GM12878 (cell line): Measurements from ENCODE around the gene NEUROD6. TPM values are rescaled to one million over a fixed set of nuclear protein-coding genes. Genes with fewer than 3 reads are reported as not detected.

Experiments used
- ATAC-seq: fragments of 200-7000 bp; cut with Tn5 transposase; 3 replicates; pipeline ENCODE4 v1.9.1; 2020; ENCODE audit warnings: mild to moderate bottlenecking, moderate library complexity
- BruUV-seq: library from RNA; stranded (reverse); fragments of 400-500 nt; replicated peaks from 2 replicates; lab custom pipeline; 2021; lab: Mats Ljungman, UMichigan
- CTCF ChIA-PET: fragments of 300-600 bp; sonication (Branson Sonifier 250); formaldehyde crosslinking; extraction: SDS; loops from one replicate; lab custom pipeline; 2021; ENCODE audit warnings: inconsistent platforms; lab: Yijun Ruan, JAX
- POLR2A ChIA-PET: fragments of 350-600 bp; formaldehyde crosslinking; extraction: SDS; loops from one replicate; lab custom pipeline; 2021; ENCODE audit warnings: inconsistent platforms; lab: Charles Lee
- RAD21 ChIA-PET: fragments of 300-600 bp; sonication (Branson Sonifier 250); formaldehyde crosslinking; loops from one replicate; lab custom pipeline; 2023; ENCODE audit warnings: antibody characterized with exemption; ENCODE audit not compliant: unreplicated experiment; lab: Charles Lee
- SMC1A ChIA-PET: fragments of 300-600 bp; sonication (Branson Sonifier 250); formaldehyde crosslinking; loops from one replicate; lab custom pipeline; 2023; ENCODE audit not compliant: unreplicated experiment, uncharacterized antibody; lab: Charles Lee
- DNase-seq: peaks from one replicate; pipeline ENCODE4 v3.0.0-alpha.2; 2011; ENCODE audit warnings: low read depth, low spot score
- FAIRE-seq: peaks from 3 replicates; lab custom pipeline; 2011; peaks lifted over from hg19 to GRCh38; lab: Jason Lieb, UNC
- H2AFZ ChIP-seq: 2 replicates; pipeline ENCODE4 v1.6.0; 2011; ENCODE audit warnings: low read depth, low read length, control low read depth; ENCODE audit not compliant: control insufficient read depth
- H3K27ac ChIP-seq: 2 replicates; pipeline ENCODE4 v1.5.1; 2011; ENCODE audit warnings: control low read depth; ENCODE audit not compliant: control insufficient read depth, insufficient read depth
- H3K27me3 ChIP-seq, 2 experiments: replicated peaks in 1 of 2; 2 replicates each; pipeline versions ENCODE4 v1.6.0 to v1.6.1; 2011; ENCODE audit warnings: low read length in 1 of 2; ENCODE audit not compliant: control insufficient read depth in 2 of 2, insufficient read depth in 2 of 2
- H3K36me3 ChIP-seq, 2 experiments: 2 replicates each; pipeline ENCODE4 v1.5.1; 2011; ENCODE audit warnings: low read length in 1 of 2; ENCODE audit not compliant: control insufficient read depth in 2 of 2, insufficient read depth in 2 of 2
- H3K4me1 ChIP-seq: 2 replicates; pipeline ENCODE4 v1.6.1; 2011; ENCODE audit warnings: mild to moderate bottlenecking, low read length, moderate library complexity, mixed read lengths; ENCODE audit not compliant: control insufficient read depth, insufficient read depth
- H3K4me2 ChIP-seq: 2 replicates; pipeline ENCODE4 v1.6.0; 2011; ENCODE audit warnings: control low read depth; ENCODE audit not compliant: control insufficient read depth, insufficient read depth
- H3K4me3 ChIP-seq: fragments of 200-600 bp; sonication (generic); 2 replicates; pipeline ENCODE4 v1.5.1; 2016
- H3K79me2 ChIP-seq: 2 replicates; pipeline ENCODE4 v1.6.0; 2011; ENCODE audit warnings: low read length; ENCODE audit not compliant: control insufficient read depth, insufficient read depth
- H3K9ac ChIP-seq: 2 replicates; pipeline ENCODE4 v1.8.0; 2011; ENCODE audit warnings: low read length, control low read depth, mixed read lengths; ENCODE audit not compliant: control insufficient read depth, insufficient read depth
- H3K9me3 ChIP-seq: replicated peaks from 3 replicates; pipeline ENCODE4 v1.5.1; 2011; ENCODE audit warnings: mild to moderate bottlenecking, low read length; ENCODE audit not compliant: control insufficient read depth, insufficient read depth
- H4K20me1 ChIP-seq: 2 replicates; pipeline ENCODE4 v1.6.0; 2011; ENCODE audit not compliant: control insufficient read depth, insufficient read depth
- BRCA1 ChIP-seq: IDR thresholded peaks from 2 replicates; pipeline ENCODE4 v1.6.1; 2011; ENCODE audit warnings: low read depth, low read length, improper control_type of control experiment
- CBFB ChIP-seq: IDR thresholded peaks from 2 replicates; pipeline ENCODE4 v1.6.1; 2016; ENCODE audit warnings: antibody characterized with exemption, low read depth
- CEBPB ChIP-seq, 2 experiments: fragments of 150-350 bp in 1 of 2; IDR thresholded peaks; 2 replicates each; pipeline ENCODE4 v1.6.1; 2012 to 2014; ENCODE audit warnings: low read depth in 2 of 2, low read length in 2 of 2, borderline replicate concordance in 1 of 2, inconsistent platforms in 1 of 2
- ESRRA ChIP-seq: IDR thresholded peaks from 2 replicates; pipeline ENCODE4 v1.6.1; 2012; ENCODE audit warnings: mild to moderate bottlenecking, low read length, improper control_type of control experiment
- FOS ChIP-seq: IDR thresholded peaks from 3 replicates; pipeline ENCODE4 v1.6.1; 2011; ENCODE audit warnings: borderline replicate concordance; ENCODE audit not compliant: insufficient read length; ENCODE audit errors: extremely low read depth
- LARP7 ChIP-seq: fragments of 450-650 bp; IDR thresholded peaks from 2 replicates; pipeline ENCODE4 v1.6.1; 2017; ENCODE audit warnings: mild to moderate bottlenecking
- MEF2A ChIP-seq: IDR thresholded peaks from 2 replicates; pipeline ENCODE4 v1.6.1; 2011; ENCODE audit warnings: low read depth, mild to moderate bottlenecking, low read length, moderate library complexity; ENCODE audit not compliant: insufficient read depth
- POLR2AphosphoS2 ChIP-seq: IDR thresholded peaks from 2 replicates; pipeline ENCODE4 v1.6.1; 2011; ENCODE audit warnings: low read depth, mild to moderate bottlenecking, low read length, improper control_type of control experiment, moderate library complexity
- SMAD1 ChIP-seq: fragments of 450-650 bp; IDR thresholded peaks from 2 replicates; pipeline ENCODE4 v1.6.1; 2018; ENCODE audit warnings: mild to moderate bottlenecking, low read depth; ENCODE audit not compliant: partially characterized antibody
- SREBF2 ChIP-seq: IDR thresholded peaks from 2 replicates; pipeline ENCODE4 v1.6.1; 2012; ENCODE audit warnings: mild to moderate bottlenecking, low read length
- STAT1 ChIP-seq: fragments of 450-650 bp; conservative IDR thresholded peaks from 2 replicates; pipeline ENCODE4 v1.6.1; 2014; ENCODE audit warnings: antibody characterized with exemption, mild to moderate bottlenecking
- TBL1XR1 ChIP-seq: IDR thresholded peaks from 2 replicates; pipeline ENCODE4 v1.6.1; 2012; ENCODE audit warnings: low read depth, low read length, improper control_type of control experiment
- TCF12 ChIP-seq: IDR thresholded peaks from 2 replicates; pipeline ENCODE4 v1.6.1; 2011; ENCODE audit warnings: low read depth, mild to moderate bottlenecking, low read length
- ZNF207 ChIP-seq: fragments of 450-650 bp; IDR thresholded peaks from 2 replicates; pipeline ENCODE4 v1.6.1; 2014; ENCODE audit warnings: antibody characterized with exemption, mild to moderate bottlenecking, borderline replicate concordance
- WGBS: methylation state at CpG from one replicate; pipeline ENCODE4 v1.1.6; 2016; ENCODE audit warnings: low lambda C conversion rate; ENCODE audit not compliant: insufficient replicate concordance, insufficient coverage; ENCODE audit errors: missing lambda C conversion rate; 5-methylcytosine and 5-hydroxymethylcytosine counted together
- in situ Hi-C: fragments of 300-500 bp; cut with MboI; formaldehyde crosslinking; loops from 9 replicates; pipeline ENCODE4 v1.14.3; 2018; ENCODE audit warnings: mixed read lengths
- intact Hi-C: fragments of 100-400 bp; cut with micrococcal nuclease; formaldehyde crosslinking; loops from one replicate; pipeline ENCODE4 v1.14.2; 2022; ENCODE audit not compliant: unreplicated experiment
- polyA plus RNA-seq, 11 experiments: library from polyadenylated mRNA; depleted of rRNA in 4 of 11; unstranded in 6 of 11; stranded (reverse) in 5 of 11; fragments of >200 nt; fragmentation: Nextera tagmentation in 4 of 11; fragmentation: Illumina TruSeq in 1 of 11; extraction: Ambion mirVana in 4 of 11; extraction: Trizol in 1 of 11; gene quantifications; 1 replicate in 1 of 11; 2 replicates in 10 of 11; pipeline versions ENCODE4 v1.2.1 to v1.2.3, GENCODE V29; 2011 to 2016; ENCODE audit warnings: inconsistent platforms in 2 of 11, missing spikeins in 2 of 11, low read depth in 1 of 11
- total RNA-seq, 4 experiments: library from RNA; depleted of rRNA in 3 of 4; stranded (reverse); fragments of >200 nt in 3 of 4; fragmentation: Illumina TruSeq in 1 of 4; extraction: Trizol in 1 of 4; gene quantifications; 2 replicates each; pipeline versions ENCODE4 v1.2.1 to v1.2.3, GENCODE V29; 2013 to 2021
- TF ChIP-seq, protein P1 (sequence below): fragments of 450-650 bp; IDR thresholded peaks from 2 replicates; pipeline ENCODE4 v1.6.1; 2017; ENCODE audit warnings: low read depth, mild to moderate bottlenecking, moderate library complexity
- TF ChIP-seq, protein P2 (sequence below), 3 experiments: IDR thresholded peaks in 2 of 3; conservative IDR thresholded peaks in 1 of 3; 2 replicates each; pipeline ENCODE4 v1.5.1; 2011; ENCODE audit warnings: low read depth in 3 of 3, low read length in 3 of 3, mild to moderate bottlenecking in 3 of 3, control low read depth in 2 of 3, moderate library complexity in 2 of 3, inconsistent platforms in 1 of 3, mixed read lengths in 1 of 3; ENCODE audit not compliant: control insufficient read depth in 2 of 3, insufficient read depth in 1 of 3; ENCODE audit errors: extremely low read depth in 1 of 3
- TF ChIP-seq, protein P3 (sequence below): IDR thresholded peaks from 2 replicates; pipeline ENCODE4 v1.6.1; 2011; ENCODE audit warnings: mild to moderate bottlenecking, low read depth, low read length, moderate library complexity; ENCODE audit not compliant: insufficient replicate concordance
- TF ChIP-seq, protein P4 (sequence below): fragments of 450-650 bp; IDR thresholded peaks from 2 replicates; pipeline ENCODE4 v1.6.1; 2014; ENCODE audit warnings: mild to moderate bottlenecking

NEUROD6 gene
- total and polyA plus RNA-seq, 10 of the 15 experiments (the other 5 are each of a cell fraction or from before 2014, with no cell fraction given) = not detected

DNA sequence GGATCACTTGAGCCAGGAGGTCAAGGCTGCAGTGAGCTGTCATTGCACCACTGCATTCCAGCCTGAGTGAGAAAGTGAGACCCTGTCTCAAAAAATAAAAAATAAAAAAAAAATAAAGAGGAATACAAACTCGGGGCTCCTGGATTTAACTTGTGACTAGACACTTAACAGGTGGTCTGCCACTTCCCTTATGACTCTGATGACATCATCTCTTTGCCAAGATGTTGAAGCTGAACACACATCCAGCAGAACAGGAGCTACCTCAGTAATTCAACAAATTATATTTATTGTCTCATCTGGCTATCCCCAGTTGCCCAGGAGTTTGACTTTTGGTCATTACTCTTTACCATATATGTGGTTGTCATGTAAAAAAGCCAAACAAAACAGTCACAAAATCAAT is 35.3 kb downstream of the NEUROD6 start:
- Histone ChIP-seq H3K4me1 (no peaks in the 10 kb centered on the region), H3K27me3 (peaks cover 0 to 4% of the 10 kb centered on the region in 2 experiments; a peak in 1 of 4 replicates), H3K9ac (no peak overlapping the region), H3K4me2 (no peak overlapping the region), H3K9me3 (no peaks in the 10 kb centered on the region), H3K4me3 (no peak overlapping the region), H3K36me3 (no peaks in the 10 kb centered on the region), H3K79me2 (no peaks in the 10 kb centered on the region), H4K20me1 (no peaks in the 10 kb centered on the region), H3K27ac (no peak overlapping the region), H2AFZ (no peak overlapping the region)
- FAIRE-seq (no peak), DNase-seq (no peak), ATAC-seq (no peak)
- ChIA-PET POLR2A (interaction anchor here (0.5 kb wide), 1 partner anchor 1232 kb away, joined by 4 read pairs; no protein-coding TSS in a partner anchor), SMC1A (interaction anchor here (0.6 to 0.7 kb wide), 3 partner anchors 115 to 1508 kb away, joined by 3 to 4 read pairs (median 3); no protein-coding TSS in a partner anchor), RAD21 (no interaction called here), CTCF (no interaction called here)
- intact Hi-C loops (no loop called here), in situ Hi-C loops (no loop called here)
- BruUV-seq = no TSS peak
- 0% methylated on average over 1 of the region's 1 CpG for WGBS
- TF ChIP-seq ESRRA = no peak
- no peak for TF ChIP-seq SREBF2
- no peak for TF ChIP-seq STAT1
- TF ChIP-seq CBFB = no peak
- TF ChIP-seq, protein P1, sequence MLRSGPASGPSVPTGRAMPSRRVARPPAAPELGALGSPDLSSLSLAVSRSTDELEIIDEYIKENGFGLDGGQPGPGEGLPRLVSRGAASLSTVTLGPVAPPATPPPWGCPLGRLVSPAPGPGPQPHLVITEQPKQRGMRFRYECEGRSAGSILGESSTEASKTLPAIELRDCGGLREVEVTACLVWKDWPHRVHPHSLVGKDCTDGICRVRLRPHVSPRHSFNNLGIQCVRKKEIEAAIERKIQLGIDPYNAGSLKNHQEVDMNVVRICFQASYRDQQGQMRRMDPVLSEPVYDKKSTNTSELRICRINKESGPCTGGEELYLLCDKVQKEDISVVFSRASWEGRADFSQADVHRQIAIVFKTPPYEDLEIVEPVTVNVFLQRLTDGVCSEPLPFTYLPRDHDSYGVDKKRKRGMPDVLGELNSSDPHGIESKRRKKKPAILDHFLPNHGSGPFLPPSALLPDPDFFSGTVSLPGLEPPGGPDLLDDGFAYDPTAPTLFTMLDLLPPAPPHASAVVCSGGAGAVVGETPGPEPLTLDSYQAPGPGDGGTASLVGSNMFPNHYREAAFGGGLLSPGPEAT = no peak
- TF ChIP-seq TBL1XR1 = no peak
- TF ChIP-seq, protein P2, sequence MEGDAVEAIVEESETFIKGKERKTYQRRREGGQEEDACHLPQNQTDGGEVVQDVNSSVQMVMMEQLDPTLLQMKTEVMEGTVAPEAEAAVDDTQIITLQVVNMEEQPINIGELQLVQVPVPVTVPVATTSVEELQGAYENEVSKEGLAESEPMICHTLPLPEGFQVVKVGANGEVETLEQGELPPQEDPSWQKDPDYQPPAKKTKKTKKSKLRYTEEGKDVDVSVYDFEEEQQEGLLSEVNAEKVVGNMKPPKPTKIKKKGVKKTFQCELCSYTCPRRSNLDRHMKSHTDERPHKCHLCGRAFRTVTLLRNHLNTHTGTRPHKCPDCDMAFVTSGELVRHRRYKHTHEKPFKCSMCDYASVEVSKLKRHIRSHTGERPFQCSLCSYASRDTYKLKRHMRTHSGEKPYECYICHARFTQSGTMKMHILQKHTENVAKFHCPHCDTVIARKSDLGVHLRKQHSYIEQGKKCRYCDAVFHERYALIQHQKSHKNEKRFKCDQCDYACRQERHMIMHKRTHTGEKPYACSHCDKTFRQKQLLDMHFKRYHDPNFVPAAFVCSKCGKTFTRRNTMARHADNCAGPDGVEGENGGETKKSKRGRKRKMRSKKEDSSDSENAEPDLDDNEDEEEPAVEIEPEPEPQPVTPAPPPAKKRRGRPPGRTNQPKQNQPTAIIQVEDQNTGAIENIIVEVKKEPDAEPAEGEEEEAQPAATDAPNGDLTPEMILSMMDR (IDR thresholded peaks at IDR 0.05 in 2 of 3, conservative IDR thresholded peaks at IDR 0.05 in 1 of 3; ENCODE audit: control insufficient read depth in 2 of 3, extremely low read depth in 1 of 3, insufficient read depth in 1 of 3, low read depth in 3 of 3, low read length in 3 of 3) = no peak
- TF ChIP-seq CEBPB (IDR thresholded peaks at IDR 0.05; ENCODE audit: borderline replicate concordance in 1 of 2, low read depth in 2 of 2, low read length in 2 of 2) = no peak
- TF ChIP-seq SMAD1 = no peak
- TF ChIP-seq LARP7 = no peak
- no peak for TF ChIP-seq FOS
- no peak for TF ChIP-seq TCF12
- TF ChIP-seq, protein P3, sequence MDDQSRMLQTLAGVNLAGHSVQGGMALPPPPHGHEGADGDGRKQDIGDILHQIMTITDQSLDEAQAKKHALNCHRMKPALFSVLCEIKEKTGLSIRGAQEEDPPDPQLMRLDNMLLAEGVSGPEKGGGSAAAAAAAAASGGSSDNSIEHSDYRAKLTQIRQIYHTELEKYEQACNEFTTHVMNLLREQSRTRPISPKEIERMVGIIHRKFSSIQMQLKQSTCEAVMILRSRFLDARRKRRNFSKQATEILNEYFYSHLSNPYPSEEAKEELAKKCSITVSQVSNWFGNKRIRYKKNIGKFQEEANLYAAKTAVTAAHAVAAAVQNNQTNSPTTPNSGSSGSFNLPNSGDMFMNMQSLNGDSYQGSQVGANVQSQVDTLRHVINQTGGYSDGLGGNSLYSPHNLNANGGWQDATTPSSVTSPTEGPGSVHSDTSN = no peak
- no peak for TF ChIP-seq MEF2A
- TF ChIP-seq, protein P4, sequence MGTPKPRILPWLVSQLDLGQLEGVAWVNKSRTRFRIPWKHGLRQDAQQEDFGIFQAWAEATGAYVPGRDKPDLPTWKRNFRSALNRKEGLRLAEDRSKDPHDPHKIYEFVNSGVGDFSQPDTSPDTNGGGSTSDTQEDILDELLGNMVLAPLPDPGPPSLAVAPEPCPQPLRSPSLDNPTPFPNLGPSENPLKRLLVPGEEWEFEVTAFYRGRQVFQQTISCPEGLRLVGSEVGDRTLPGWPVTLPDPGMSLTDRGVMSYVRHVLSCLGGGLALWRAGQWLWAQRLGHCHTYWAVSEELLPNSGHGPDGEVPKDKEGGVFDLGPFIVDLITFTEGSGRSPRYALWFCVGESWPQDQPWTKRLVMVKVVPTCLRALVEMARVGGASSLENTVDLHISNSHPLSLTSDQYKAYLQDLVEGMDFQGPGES = no peak
- TF ChIP-seq BRCA1 = no peak
- TF ChIP-seq ZNF207 = no peak
- no peak for TF ChIP-seq POLR2AphosphoS2
